HCT116 (cell line): ENCODE data around the gene UNC79. TPM values are rescaled to one million over a fixed set of nuclear protein-coding genes. Genes with fewer than 3 reads are reported as not detected.

Experiments
- ATAC-seq: fragments of 200-7000 bp; cut with Tn5 transposase; 2 replicates; pipeline ENCODE4 v1.9.1; 2020; ENCODE audit warnings: mild to moderate bottlenecking, moderate library complexity
- BruUV-seq: library from RNA; stranded (reverse); fragments of 400-500 nt; replicated peaks from 2 replicates; lab custom pipeline; 2021; lab: Mats Ljungman, UMichigan
- CTCF ChIA-PET: fragments of 300-600 bp; sonication (Branson Sonifier 250); formaldehyde crosslinking; loops from one replicate; lab custom pipeline; 2021; ENCODE audit warnings: antibody characterized with exemption; lab: Charles Lee
- POLR2A ChIA-PET: fragments of 300-600, 350-600 bp; sonication (Branson Sonifier 250); formaldehyde crosslinking; loops from one replicate; lab custom pipeline; 2021; ENCODE audit warnings: antibody characterized with exemption; lab: Charles Lee
- RAD21 ChIA-PET, 2 experiments: fragments of 300-600 bp; sonication (Branson Sonifier 250); formaldehyde crosslinking; loops; one replicate each; lab custom pipeline; 2023; ENCODE audit warnings: low total read pairs in 2 of 2; ENCODE audit not compliant: uncharacterized antibody in 2 of 2, unreplicated experiment in 2 of 2, low non-redundant PET in 1 of 2; lab: Charles Lee
- DNase-seq: peaks from one replicate; pipeline ENCODE4 v3.0.0-alpha.2; 2010; ENCODE audit warnings: low read depth, low spot score
- H2AFZ ChIP-seq: fragments of 200-600 bp; shearing (Covaris generic), sonication (generic); 2 replicates; pipeline ENCODE4 v1.6.1; 2017; ENCODE audit warnings: low read depth, mixed run types, mixed read lengths, antibody characterized with exemption, low read length; ENCODE audit not compliant: poor library complexity, severe bottlenecking
- H3K27ac ChIP-seq: 2 replicates; pipeline ENCODE4 v1.5.1; 2012; ENCODE audit warnings: low read depth, low read length
- H3K27me3 ChIP-seq: fragments of 200-600 bp; sonication (generic); 2 replicates; pipeline ENCODE4 v1.6.1; 2016; ENCODE audit warnings: mixed run types, low read length, mixed read lengths; ENCODE audit not compliant: insufficient read depth
- H3K36me3 ChIP-seq, 2 experiments: fragments of 200-500 bp in 1 of 2; fragments of 200-600 bp in 1 of 2; sonication (Bioruptor generic) in 1 of 2; sonication (generic) in 1 of 2; 2 replicates each; pipeline versions ENCODE4 v1.5.1 to v1.6.1; 2014 to 2016; ENCODE audit warnings: low read length in 2 of 2, inconsistent platforms in 1 of 2, mixed read lengths in 1 of 2, mixed run types in 1 of 2; ENCODE audit not compliant: insufficient read depth in 2 of 2, control insufficient read depth in 1 of 2
- H3K4me1 ChIP-seq, 2 experiments: fragments of 200-600 bp in 1 of 2; sonication (generic) in 1 of 2; 2 replicates each; pipeline versions ENCODE4 v1.5.1 to v1.6.1; 2012 to 2017; ENCODE audit warnings: low read length in 2 of 2, inconsistent platforms in 1 of 2, mild to moderate bottlenecking in 1 of 2, mixed read lengths in 1 of 2, mixed run types in 1 of 2, moderate library complexity in 1 of 2; ENCODE audit not compliant: insufficient read depth in 2 of 2, control insufficient read depth in 1 of 2
- H3K4me2 ChIP-seq: fragments of 200-600 bp; sonication (generic); 2 replicates; pipeline ENCODE4 v1.6.1; 2017; ENCODE audit warnings: mixed run types, low read length, mixed read lengths
- H3K4me3 ChIP-seq, 2 experiments: fragments of 200-600 bp in 1 of 2; sonication (generic) in 1 of 2; replicated peaks in 1 of 2; 2 replicates each; pipeline ENCODE4 v1.5.1; 2011 to 2016; ENCODE audit warnings: low read length in 2 of 2, control low read depth in 1 of 2, low read depth in 1 of 2, mild to moderate bottlenecking in 1 of 2, mixed read lengths in 1 of 2, mixed run types in 1 of 2
- H3K79me2 ChIP-seq: fragments of 200-600 bp; sonication (generic); 2 replicates; pipeline ENCODE4 v1.6.1; 2017; ENCODE audit warnings: mild to moderate bottlenecking, mixed run types, low read length, moderate library complexity, mixed read lengths; ENCODE audit not compliant: insufficient read depth
- H3K9ac ChIP-seq: fragments of 200-600 bp; sonication (generic); 2 replicates; pipeline ENCODE4 v1.6.1; 2016; ENCODE audit warnings: low read length, mixed read lengths
- H3K9me2 ChIP-seq: fragments of 200-600 bp; sonication (generic), shearing (Covaris generic); 2 replicates; pipeline ENCODE4 v1.6.1; 2017; ENCODE audit warnings: mixed run types, mild to moderate bottlenecking, moderate library complexity; ENCODE audit not compliant: insufficient read depth
- H3K9me3 ChIP-seq, 2 experiments: fragments of 200-500 bp in 1 of 2; fragments of 200-600 bp in 1 of 2; sonication (Bioruptor generic) in 1 of 2; sonication (generic) in 1 of 2; 2 replicates each; pipeline ENCODE4 v1.6.1; 2014 to 2017; ENCODE audit warnings: low read length in 2 of 2, mixed read lengths in 2 of 2, inconsistent platforms in 1 of 2, low read depth in 1 of 2, mild to moderate bottlenecking in 1 of 2, mixed run types in 1 of 2, moderate library complexity in 1 of 2; ENCODE audit not compliant: control insufficient read depth in 1 of 2, insufficient read depth in 1 of 2
- H4K20me1 ChIP-seq: fragments of 200-600 bp; sonication (generic), shearing (Covaris generic); 2 replicates; pipeline ENCODE4 v1.6.1; 2017; ENCODE audit warnings: mixed run types, mild to moderate bottlenecking, moderate library complexity; ENCODE audit not compliant: insufficient read depth
- ATF3 ChIP-seq: IDR thresholded peaks from 2 replicates; pipeline ENCODE4 v1.6.1; 2012
- CBX3 ChIP-seq: IDR thresholded peaks from 2 replicates; pipeline ENCODE4 v1.6.1; 2012; ENCODE audit warnings: low read depth
- CEBPB ChIP-seq: IDR thresholded peaks from 2 replicates; pipeline ENCODE4 v1.6.1; 2012; ENCODE audit warnings: low read depth
- CTCF ChIP-seq, 3 experiments: fragments of 200-600 bp in 1 of 3; sonication (generic) in 1 of 3; IDR thresholded peaks in 2 of 3; conservative IDR thresholded peaks in 1 of 3; 2 replicates each; pipeline ENCODE4 v1.5.1; 2012 to 2017; ENCODE audit warnings: low read depth in 2 of 3, low read length in 2 of 3, antibody characterized with exemption in 1 of 3, borderline replicate concordance in 1 of 3, control low read depth in 1 of 3, mild to moderate bottlenecking in 1 of 3, mixed read lengths in 1 of 3, mixed run types in 1 of 3, moderate library complexity in 1 of 3; ENCODE audit not compliant: insufficient read depth in 1 of 3
- FOSL1 ChIP-seq: IDR thresholded peaks from 2 replicates; pipeline ENCODE4 v1.6.1; 2012; ENCODE audit warnings: low read depth
- JUND ChIP-seq: IDR thresholded peaks from 2 replicates; pipeline ENCODE4 v1.6.1; 2012
- POLR2AphosphoS5 ChIP-seq: IDR thresholded peaks from 2 replicates; pipeline ENCODE4 v1.6.1; 2011; ENCODE audit warnings: mild to moderate bottlenecking, low read depth, low read length, moderate library complexity
- SIN3A ChIP-seq: IDR thresholded peaks from 2 replicates; pipeline ENCODE4 v1.6.1; 2012; ENCODE audit warnings: low read depth
- SP1 ChIP-seq: IDR thresholded peaks from 2 replicates; pipeline ENCODE4 v1.6.1; 2012; ENCODE audit warnings: low read depth
- YY1 ChIP-seq: IDR thresholded peaks from 2 replicates; pipeline ENCODE4 v1.6.1; 2011; ENCODE audit warnings: low read length, low read depth, moderate library complexity, mild to moderate bottlenecking; ENCODE audit not compliant: insufficient replicate concordance; ENCODE audit errors: extremely low read depth
- ZFX ChIP-seq: fragments of 450-650 bp; IDR thresholded peaks from 2 replicates; pipeline ENCODE4 v1.6.1; 2017
- ZNF274 ChIP-seq: fragments of 200-500 bp; sonication (Bioruptor generic); IDR thresholded peaks from 2 replicates; pipeline ENCODE4 v1.6.1; 2014; ENCODE audit warnings: mild to moderate bottlenecking, low read depth, low read length, inconsistent platforms
- intact Hi-C: fragments of 100-400 bp; cut with micrococcal nuclease; formaldehyde crosslinking; loops from 2 replicates; pipeline ENCODE4 v1.10.0; 2022
- total RNA-seq: library from RNA; stranded (reverse); gene quantifications from one replicate; pipeline ENCODE4 v1.2.1, GENCODE V29; 2021; ENCODE audit not compliant: unreplicated experiment
- TF ChIP-seq, protein P1 (sequence below): IDR thresholded peaks from 2 replicates; pipeline ENCODE4 v1.6.1; 2011; ENCODE audit warnings: mild to moderate bottlenecking, low read length, moderate library complexity; ENCODE audit not compliant: insufficient replicate concordance; ENCODE audit errors: extremely low read depth
- TF ChIP-seq, protein P2 (sequence below): IDR thresholded peaks from 2 replicates; pipeline ENCODE4 v1.6.1; 2012

The UNC79 gene
- total RNA-seq, 1 experiment from 2014 or later = 0.10 TPM

DNA sequence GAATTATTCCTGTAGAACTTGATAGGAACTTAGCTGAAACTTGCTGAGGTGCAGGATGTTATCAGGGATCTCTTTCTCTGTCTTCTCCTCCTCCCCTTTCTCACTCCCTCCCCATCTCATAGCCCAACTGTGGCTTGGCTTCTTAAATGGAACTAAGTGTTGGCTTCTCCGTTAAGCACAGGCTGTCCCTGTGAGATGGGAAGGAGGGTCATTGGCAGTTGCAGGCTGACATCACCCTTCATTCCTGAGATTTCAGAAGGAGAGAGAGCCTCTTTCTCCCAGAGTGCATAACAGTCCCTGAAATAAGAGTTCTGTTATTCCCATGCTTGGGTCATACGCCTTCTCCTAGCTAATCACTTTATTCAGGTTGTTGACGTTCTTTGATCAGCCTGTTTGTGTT, 162.0 kb downstream of the UNC79 start:
- no peak for TF ChIP-seq ZFX
- TF ChIP-seq YY1 = no peak
- no peak for TF ChIP-seq ATF3
- no peak for TF ChIP-seq POLR2AphosphoS5
- TF ChIP-seq CEBPB = no peak
- no peak for TF ChIP-seq SIN3A
- no peak for TF ChIP-seq SP1
- TF ChIP-seq JUND = no peak
- TF ChIP-seq, protein P1, sequence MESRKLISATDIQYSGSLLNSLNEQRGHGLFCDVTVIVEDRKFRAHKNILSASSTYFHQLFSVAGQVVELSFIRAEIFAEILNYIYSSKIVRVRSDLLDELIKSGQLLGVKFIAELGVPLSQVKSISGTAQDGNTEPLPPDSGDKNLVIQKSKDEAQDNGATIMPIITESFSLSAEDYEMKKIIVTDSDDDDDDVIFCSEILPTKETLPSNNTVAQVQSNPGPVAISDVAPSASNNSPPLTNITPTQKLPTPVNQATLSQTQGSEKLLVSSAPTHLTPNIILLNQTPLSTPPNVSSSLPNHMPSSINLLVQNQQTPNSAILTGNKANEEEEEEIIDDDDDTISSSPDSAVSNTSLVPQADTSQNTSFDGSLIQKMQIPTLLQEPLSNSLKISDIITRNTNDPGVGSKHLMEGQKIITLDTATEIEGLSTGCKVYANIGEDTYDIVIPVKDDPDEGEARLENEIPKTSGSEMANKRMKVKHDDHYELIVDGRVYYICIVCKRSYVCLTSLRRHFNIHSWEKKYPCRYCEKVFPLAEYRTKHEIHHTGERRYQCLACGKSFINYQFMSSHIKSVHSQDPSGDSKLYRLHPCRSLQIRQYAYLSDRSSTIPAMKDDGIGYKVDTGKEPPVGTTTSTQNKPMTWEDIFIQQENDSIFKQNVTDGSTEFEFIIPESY = no peak
- no peak for TF ChIP-seq CTCF (IDR thresholded peaks at IDR 0.05 in 2 of 3, conservative IDR thresholded peaks at IDR 0.05 in 1 of 3; ENCODE audit: borderline replicate concordance in 1 of 3, insufficient read depth in 1 of 3, low read depth in 2 of 3, low read length in 2 of 3)
- TF ChIP-seq FOSL1 = no peak
- TF ChIP-seq CBX3 = no peak
- TF ChIP-seq, protein P2, sequence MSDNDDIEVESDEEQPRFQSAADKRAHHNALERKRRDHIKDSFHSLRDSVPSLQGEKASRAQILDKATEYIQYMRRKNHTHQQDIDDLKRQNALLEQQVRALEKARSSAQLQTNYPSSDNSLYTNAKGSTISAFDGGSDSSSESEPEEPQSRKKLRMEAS = no peak
- TF ChIP-seq ZNF274 = no peak
- TF ChIP-seq, all 23 proteins: peak for 0
- BruUV-seq = no TSS peak

More for the DNA sequence above, 162.0 kb downstream of the UNC79 start:
- Histone ChIP-seq H2AFZ (no peak overlapping the region), H3K4me1 (no peaks in the 10 kb centered on the region), H3K27me3 (0 out of 2 replicates have a peak, but pooled peaks cover 11% of the 10 kb centered on the region), H3K79me2 (no peaks in the 10 kb centered on the region), H3K27ac (no peak overlapping the region), H3K9me2 (no peaks in the 10 kb centered on the region), H3K4me2 (no peak overlapping the region), H3K9ac (no peak overlapping the region), H3K9me3 (no peaks in the 10 kb centered on the region), H3K36me3 (no peaks in the 10 kb centered on the region), H4K20me1 (no peaks in the 10 kb centered on the region), H3K4me3 (no peak overlapping the region)
- ChIA-PET CTCF (no interaction called here), POLR2A (no interaction called here), RAD21 (no interaction called here)
- ATAC-seq (no peak), DNase-seq (no peak)
- intact Hi-C loops = no loop called here
